ENCODE data around the gene INPP5B. TPM values are rescaled to one million over a fixed set of nuclear protein-coding genes. Genes with fewer than 3 reads are reported as not detected.
"Not testable (repeated sequence)": the region's sequence is repeated elsewhere in the genome, so short reads cannot be mapped to it uniquely, and the experiment has no call there.

The INPP5B gene
- polyA plus RNA-seq, 1 donor = 18.8 TPM

GRCh38 chr1:37948841-37949240, 2.0 kb upstream of the INPP5B start:
- DNase-seq = no peak
- H3K27ac ChIP-seq (ENCODE audit: low read length) = no peak overlapping the region
- no peak overlapping the region for H3K4me3 ChIP-seq (ENCODE audit: low read length)
- H3K9me3 ChIP-seq (ENCODE audit: control insufficient read depth, low read depth, low read length) = no peaks in the 10 kb centered on the region
- H3K4me1 ChIP-seq (ENCODE audit: control insufficient read depth, insufficient read depth, low read length) = peaks cover 17% of the 10 kb centered on the region
- peaks cover 2% of the 10 kb centered on the region for H3K36me3 ChIP-seq (ENCODE audit: control insufficient read depth, insufficient read depth, low read length)
- H3K27me3 ChIP-seq (ENCODE audit: control insufficient read depth, insufficient read depth, low read length) = no peaks in the 10 kb centered on the region

GRCh38 chr1:37948166-37948565, 1.3 kb upstream of the INPP5B start:
- H3K27me3 ChIP-seq (ENCODE audit: control insufficient read depth, insufficient read depth, low read length) = no peaks in the 10 kb centered on the region
- H3K4me3 ChIP-seq (ENCODE audit: low read length) = no peak overlapping the region
- no peaks in the 10 kb centered on the region for H3K9me3 ChIP-seq (ENCODE audit: control insufficient read depth, low read depth, low read length)
- DNase-seq = no peak
- peaks cover 17% of the 10 kb centered on the region for H3K4me1 ChIP-seq (ENCODE audit: control insufficient read depth, insufficient read depth, low read length)
- whole genome bisulfite sequencing (ENCODE audit: insufficient coverage, low lambda C conversion rate) = no CpG with 5 or more reads among the region's 2 CpGs
- H3K27ac ChIP-seq (ENCODE audit: low read length) = no peak overlapping the region
- H3K36me3 ChIP-seq (ENCODE audit: control insufficient read depth, insufficient read depth, low read length) = peaks cover 9% of the 10 kb centered on the region

GRCh38 chr1:37947364-37947763, 511 bp upstream of the INPP5B start:
- Histone ChIP-seq H3K36me3 (ENCODE audit: control insufficient read depth, insufficient read depth, low read length) (peaks cover 11% of the 10 kb centered on the region), H3K4me3 (ENCODE audit: low read length) (no peak overlapping the region), H3K4me1 (ENCODE audit: control insufficient read depth, insufficient read depth, low read length) (peaks cover 17% of the 10 kb centered on the region), H3K27me3 (ENCODE audit: control insufficient read depth, insufficient read depth, low read length) (no peaks in the 10 kb centered on the region), H3K27ac (ENCODE audit: low read length) (no peak overlapping the region), H3K9me3 (ENCODE audit: control insufficient read depth, low read depth, low read length) (no peaks in the 10 kb centered on the region)
- DNase-seq = no peak
- WGBS (ENCODE audit: insufficient coverage, low lambda C conversion rate) = no CpG with 5 or more reads among the region's 6 CpGs

GRCh38 chr1:37945743-37946702, 830 bp downstream of the INPP5B start:
- no CpG with 5 or more reads among the region's 23 CpGs for WGBS (ENCODE audit: insufficient coverage, low lambda C conversion rate)
- Histone ChIP-seq H3K36me3 (ENCODE audit: control insufficient read depth, insufficient read depth, low read length) (peaks cover 13% of the 10 kb centered on the region), H3K9me3 (ENCODE audit: control insufficient read depth, low read depth, low read length) (no peaks in the 10 kb centered on the region), H3K4me3 (ENCODE audit: low read length) (peak overlapping the region; percentile 80), H3K4me1 (ENCODE audit: control insufficient read depth, insufficient read depth, low read length) (peaks cover 17% of the 10 kb centered on the region), H3K27me3 (ENCODE audit: control insufficient read depth, insufficient read depth, low read length) (no peaks in the 10 kb centered on the region), H3K27ac (ENCODE audit: low read length) (peak overlapping the region; percentile 85)
- DNase-seq = peak; percentile 73 to 87

- peak; percentile 28 to 62 for DNase-seq
- no peaks in the 10 kb centered on the region for H3K27me3 ChIP-seq (ENCODE audit: control insufficient read depth, insufficient read depth, low read length)
- H3K9me3 ChIP-seq (ENCODE audit: control insufficient read depth, low read depth, low read length) = no peaks in the 10 kb centered on the region
- peak overlapping the region; percentile 85 for H3K27ac ChIP-seq (ENCODE audit: low read length)
- H3K4me3 ChIP-seq (ENCODE audit: low read length) = no peak overlapping the region
- peaks cover 18% of the 10 kb centered on the region for H3K4me1 ChIP-seq (ENCODE audit: control insufficient read depth, insufficient read depth, low read length)
- H3K36me3 ChIP-seq (ENCODE audit: control insufficient read depth, insufficient read depth, low read length) = peaks cover 15% of the 10 kb centered on the region
- WGBS (ENCODE audit: insufficient coverage, low lambda C conversion rate) = no CpG with 5 or more reads among the region's 5 CpGs
Observed at GRCh38 chr1:37945251-37945650, 1.6 kb downstream of the INPP5B start.

GRCh38 chr1:37944816-37945215, 2.0 kb downstream of the INPP5B start:
- H3K27me3 ChIP-seq (ENCODE audit: control insufficient read depth, insufficient read depth, low read length) = no peaks in the 10 kb centered on the region
- no CpG with 5 or more reads among the region's 5 CpGs for WGBS (ENCODE audit: insufficient coverage, low lambda C conversion rate)
- H3K27ac ChIP-seq (ENCODE audit: low read length) = peak overlapping the region; percentile 85
- no peak overlapping the region for H3K4me3 ChIP-seq (ENCODE audit: low read length)
- H3K4me1 ChIP-seq (ENCODE audit: control insufficient read depth, insufficient read depth, low read length) = peaks cover 23% of the 10 kb centered on the region
- no peaks in the 10 kb centered on the region for H3K9me3 ChIP-seq (ENCODE audit: control insufficient read depth, low read depth, low read length)
- H3K36me3 ChIP-seq (ENCODE audit: control insufficient read depth, insufficient read depth, low read length) = peaks cover 17% of the 10 kb centered on the region
- DNase-seq = no peak

GRCh38 chr1:37944086-37944763, 2.6 kb downstream of the INPP5B start:
- H3K27ac ChIP-seq (ENCODE audit: low read length) = no peak overlapping the region
- WGBS (ENCODE audit: insufficient coverage, low lambda C conversion rate) = no CpG with 5 or more reads among the region's 4 CpGs
- no peak for DNase-seq
- peaks cover 25% of the 10 kb centered on the region for H3K4me1 ChIP-seq (ENCODE audit: control insufficient read depth, insufficient read depth, low read length)
- no peaks in the 10 kb centered on the region for H3K9me3 ChIP-seq (ENCODE audit: control insufficient read depth, low read depth, low read length)
- no peaks in the 10 kb centered on the region for H3K27me3 ChIP-seq (ENCODE audit: control insufficient read depth, insufficient read depth, low read length)
- H3K36me3 ChIP-seq (ENCODE audit: control insufficient read depth, insufficient read depth, low read length) = peaks cover 20% of the 10 kb centered on the region
- no peak overlapping the region for H3K4me3 ChIP-seq (ENCODE audit: low read length)

GRCh38 chr1:37940299-37940947, 6.4 kb downstream of the INPP5B start:
- DNase-seq = peak in 1 of 2 donors; percentile 59
- no peaks in the 10 kb centered on the region for H3K9me3 ChIP-seq (ENCODE audit: control insufficient read depth, low read depth, low read length)
- H3K27me3 ChIP-seq (ENCODE audit: control insufficient read depth, insufficient read depth, low read length) = no peaks in the 10 kb centered on the region
- peaks cover 15% of the 10 kb centered on the region for H3K4me1 ChIP-seq (ENCODE audit: control insufficient read depth, insufficient read depth, low read length)
- no peak overlapping the region for H3K4me3 ChIP-seq (ENCODE audit: low read length)
- no CpG with 5 or more reads among the region's 5 CpGs for WGBS (ENCODE audit: insufficient coverage, low lambda C conversion rate)
- H3K27ac ChIP-seq (ENCODE audit: low read length) = peak overlapping the region; percentile 65
- H3K36me3 ChIP-seq (ENCODE audit: control insufficient read depth, insufficient read depth, low read length) = peaks cover 28% of the 10 kb centered on the region

- WGBS (ENCODE audit: insufficient coverage, low lambda C conversion rate) = no CpG with 5 or more reads among the region's 14 CpGs
- not testable (repeated sequence) for H3K4me3 ChIP-seq (ENCODE audit: low read length); H3K27me3 ChIP-seq (ENCODE audit: control insufficient read depth, insufficient read depth, low read length)
Observed at GRCh38 chr1:37936760-37937159, 10.1 kb downstream of the INPP5B start.

GRCh38 chr1:37932759-37933158, 14.1 kb downstream of the INPP5B start:
- no CpG with 5 or more reads among the region's 4 CpGs for WGBS (ENCODE audit: insufficient coverage, low lambda C conversion rate)

More at GRCh38 chr1:37936760-37937159, 10.1 kb downstream of the INPP5B start:
- not testable (repeated sequence) for H3K4me1 ChIP-seq (ENCODE audit: control insufficient read depth, insufficient read depth, low read length); DNase-seq; H3K9me3 ChIP-seq (ENCODE audit: control insufficient read depth, low read depth, low read length); H3K27ac ChIP-seq (ENCODE audit: low read length)
- H3K36me3 ChIP-seq (ENCODE audit: control insufficient read depth, insufficient read depth, low read length) = peaks cover 26% of the 10 kb centered on the region

More at GRCh38 chr1:37932759-37933158, 14.1 kb downstream of the INPP5B start:
- Histone ChIP-seq H3K27me3 (ENCODE audit: control insufficient read depth, insufficient read depth, low read length) (no peaks in the 10 kb centered on the region), H3K9me3 (ENCODE audit: control insufficient read depth, low read depth, low read length) (no peaks in the 10 kb centered on the region), H3K4me1 (ENCODE audit: control insufficient read depth, insufficient read depth, low read length) (peaks cover 9% of the 10 kb centered on the region), H3K36me3 (ENCODE audit: control insufficient read depth, insufficient read depth, low read length) (peaks cover 19% of the 10 kb centered on the region), H3K4me3 (ENCODE audit: low read length) (no peak overlapping the region), H3K27ac (ENCODE audit: low read length) (no peak overlapping the region)
- DNase-seq = no peak
